ENCODE results near the gene RPS6KC1. TPM values are rescaled to one million over a fixed set of nuclear protein-coding genes. Genes with fewer than 3 reads are reported as not detected.
"Not testable (repeated sequence)": the region's sequence is repeated elsewhere in the genome, so short reads cannot be mapped to it uniquely, and the experiment has no call there.

RPS6KC1 gene
- total RNA-seq, 2 experiments from 2014 or later: 9.5 to 14.6 TPM

DNA sequence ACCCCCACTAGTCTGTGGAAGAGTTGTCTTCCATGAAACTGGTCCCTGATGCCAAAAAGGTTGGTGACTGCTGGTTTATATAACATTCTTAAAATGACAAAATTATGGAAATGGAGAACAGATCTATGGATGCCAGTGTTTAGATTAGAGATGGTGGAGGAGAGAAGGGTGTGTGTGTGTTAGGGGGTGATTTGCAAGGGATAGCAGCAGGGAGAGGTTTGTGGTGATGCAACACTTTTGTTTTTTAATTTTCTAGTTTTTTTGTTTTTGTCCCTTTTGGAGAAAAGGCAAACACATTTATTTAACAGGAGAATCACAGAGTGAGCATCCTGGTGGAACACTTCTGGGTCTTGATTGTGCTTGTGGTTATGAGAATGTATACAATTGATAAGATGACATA is 143.8 kb downstream of the RPS6KC1 start:
- no peak overlapping the region for H3K27ac Mint-ChIP-seq
- no peak overlapping the region for H3K4me3 Mint-ChIP-seq
- H3K36me3 Mint-ChIP-seq: peaks cover 45% of the 10 kb centered on the region
- CTCF ChIA-PET: no interaction called here
- DNase-seq: no peak
- ATAC-seq: no peak
- H3K27me3 Mint-ChIP-seq: no peaks in the 10 kb centered on the region
- peaks cover 10% of the 10 kb centered on the region for H3K9me3 Mint-ChIP-seq (ENCODE audit: low read depth)
- H3K4me1 Mint-ChIP-seq: no peaks in the 10 kb centered on the region

- CTCF ChIA-PET; H3K27ac Mint-ChIP-seq; H3K9me3 Mint-ChIP-seq (ENCODE audit: low read depth); ATAC-seq; H3K4me1 Mint-ChIP-seq; H3K4me3 Mint-ChIP-seq; DNase-seq; H3K27me3 Mint-ChIP-seq: not testable (repeated sequence)
- H3K36me3 Mint-ChIP-seq: peaks cover 45% of the 10 kb centered on the region
These were observed 145.4 kb downstream of the RPS6KC1 start for GRCh38 chr1:213196328-213197054.

DNA sequence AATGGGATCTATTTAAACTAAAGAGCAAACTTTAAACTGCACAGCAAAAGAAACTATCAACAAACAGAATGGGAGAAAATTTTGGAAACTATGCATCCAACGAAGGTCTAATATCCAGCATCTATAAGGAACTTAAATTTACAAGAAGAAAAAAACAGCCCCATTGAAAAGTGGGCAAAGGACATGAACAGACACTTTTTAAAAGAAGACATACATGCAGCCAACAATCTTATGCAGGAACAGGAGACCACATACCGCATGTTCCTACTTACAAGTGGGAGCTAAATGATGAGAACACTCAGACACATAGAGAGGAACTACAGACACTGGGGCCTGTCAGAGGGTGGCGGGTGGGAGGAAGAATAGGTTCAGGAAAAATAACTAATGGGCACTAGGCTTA is 149.6 kb downstream of the RPS6KC1 start:
- Mint-ChIP-seq H3K36me3 (peaks cover 34% of the 10 kb centered on the region), H3K9me3 (ENCODE audit: low read depth) (peaks cover 10% of the 10 kb centered on the region), H3K27me3 (no peaks in the 10 kb centered on the region), H3K27ac (no peak overlapping the region), H3K4me3 (no peak overlapping the region), H3K4me1 (no peaks in the 10 kb centered on the region)
- ATAC-seq: no peak
- no peak for DNase-seq
- CTCF ChIA-PET: no interaction called here

- H3K4me1 Mint-ChIP-seq: no peaks in the 10 kb centered on the region
- H3K36me3 Mint-ChIP-seq: peaks cover 29% of the 10 kb centered on the region
- H3K4me3 Mint-ChIP-seq: no peak overlapping the region
- DNase-seq (no peak), ATAC-seq (no peak)
- H3K27ac Mint-ChIP-seq: no peak overlapping the region
- no peaks in the 10 kb centered on the region for H3K27me3 Mint-ChIP-seq
- H3K9me3 Mint-ChIP-seq (ENCODE audit: low read depth): peaks cover 7% of the 10 kb centered on the region
- CTCF ChIA-PET: no interaction called here
These were observed 150.5 kb downstream of the RPS6KC1 start for GRCh38 chr1:213201380-213202155.

DNA sequence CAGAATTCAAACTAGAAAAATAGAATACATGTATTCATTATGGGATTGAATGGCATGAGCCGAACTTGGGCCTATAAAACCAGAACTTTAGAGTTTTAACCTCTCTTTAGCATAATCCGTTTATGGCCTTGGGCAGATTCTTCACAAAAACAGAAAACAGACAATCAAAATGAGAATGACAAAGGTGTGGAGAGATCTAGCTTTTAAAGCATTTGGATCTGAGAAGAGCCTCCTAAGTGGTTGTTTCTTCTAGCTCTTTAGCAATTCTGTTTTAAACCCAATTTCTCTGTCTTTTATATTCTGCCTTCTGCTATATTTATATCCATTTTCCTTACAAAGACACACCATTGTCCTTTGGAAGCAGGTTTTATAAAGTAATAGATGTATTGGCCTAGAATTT is 160.2 kb downstream of the RPS6KC1 start:
- Mint-ChIP-seq H3K36me3 (peaks cover 40% of the 10 kb centered on the region), H3K9me3 (ENCODE audit: low read depth) (peaks cover 9% of the 10 kb centered on the region), H3K27me3 (no peaks in the 10 kb centered on the region), H3K4me3 (no peak overlapping the region), H3K27ac (no peak overlapping the region), H3K4me1 (no peaks in the 10 kb centered on the region)
- DNase-seq (no peak), ATAC-seq (no peak)
- CTCF ChIA-PET: no interaction called here

DNA sequence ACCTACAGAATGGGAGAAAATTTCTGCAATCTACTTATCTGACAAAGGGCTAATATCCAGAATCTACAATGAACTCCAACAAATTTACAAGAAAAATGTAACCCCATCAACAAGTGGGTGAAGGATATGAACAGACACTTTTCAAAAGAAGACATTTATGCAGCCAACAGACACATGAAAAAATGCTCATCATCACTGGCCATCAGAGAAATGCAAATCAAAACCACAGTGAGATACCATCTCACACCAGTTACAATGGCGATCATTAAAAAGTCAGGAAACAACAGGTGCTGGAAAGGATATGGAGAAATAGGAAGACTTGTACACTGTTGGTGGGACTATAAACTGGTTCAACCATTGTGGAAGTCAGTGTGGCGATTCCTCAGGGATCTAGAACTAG is 168.0 kb downstream of the RPS6KC1 start:
- H3K9me3 Mint-ChIP-seq (ENCODE audit: low read depth); H3K27ac Mint-ChIP-seq; DNase-seq; H3K27me3 Mint-ChIP-seq; H3K4me3 Mint-ChIP-seq; H3K36me3 Mint-ChIP-seq; ATAC-seq; CTCF ChIA-PET; H3K4me1 Mint-ChIP-seq: not testable (repeated sequence)

GRCh38 chr1:213221209-213221608 is 170.2 kb downstream of the RPS6KC1 start:
- ATAC-seq (no peak), DNase-seq (no peak)
- Mint-ChIP-seq H3K4me1 (no peaks in the 10 kb centered on the region), H3K9me3 (ENCODE audit: low read depth) (no peaks in the 10 kb centered on the region), H3K27me3 (no peaks in the 10 kb centered on the region), H3K27ac (no peak overlapping the region), H3K4me3 (no peak overlapping the region), H3K36me3 (no peaks in the 10 kb centered on the region)
- CTCF ChIA-PET: no interaction called here

- H3K4me1 Mint-ChIP-seq: peaks cover 2% of the 10 kb centered on the region
- ATAC-seq (no peak), DNase-seq (no peak)
- H3K4me3 Mint-ChIP-seq: no peak overlapping the region
- H3K9me3 Mint-ChIP-seq (ENCODE audit: low read depth): no peaks in the 10 kb centered on the region
- no peak overlapping the region for H3K27ac Mint-ChIP-seq
- H3K36me3 Mint-ChIP-seq: peaks cover 1% of the 10 kb centered on the region
- CTCF ChIA-PET: interaction anchor here (1.4 kb wide), 1 partner anchor 15 kb away, joined by 3 read pairs; no protein-coding TSS in a partner anchor
- H3K27me3 Mint-ChIP-seq: no peaks in the 10 kb centered on the region
These were observed 176.4 kb downstream of the RPS6KC1 start for GRCh38 chr1:213227458-213227857.

GRCh38 chr1:213231795-213232231 is 180.8 kb downstream of the RPS6KC1 start:
- CTCF ChIA-PET: no interaction called here
- H3K36me3 Mint-ChIP-seq: no peaks in the 10 kb centered on the region
- no peaks in the 10 kb centered on the region for H3K9me3 Mint-ChIP-seq (ENCODE audit: low read depth)
- no peaks in the 10 kb centered on the region for H3K27me3 Mint-ChIP-seq
- ATAC-seq: no peak
- no peak for DNase-seq
- no peak overlapping the region for H3K4me3 Mint-ChIP-seq
- no peak overlapping the region for H3K27ac Mint-ChIP-seq
- peaks cover 2% of the 10 kb centered on the region for H3K4me1 Mint-ChIP-seq

- ATAC-seq: no peak
- Mint-ChIP-seq H3K4me1 (no peaks in the 10 kb centered on the region), H3K9me3 (ENCODE audit: low read depth) (no peaks in the 10 kb centered on the region), H3K27me3 (no peaks in the 10 kb centered on the region), H3K27ac (no peak overlapping the region), H3K36me3 (no peaks in the 10 kb centered on the region), H3K4me3 (no peak overlapping the region)
- CTCF ChIA-PET: interaction anchor here (1.5 kb wide), 1 partner anchor 15 kb away, joined by 3 read pairs; no protein-coding TSS in a partner anchor
- no peak for DNase-seq
These were observed 191.8 kb downstream of the RPS6KC1 start for GRCh38 chr1:213242883-213243282.

- no peaks in the 10 kb centered on the region for H3K4me1 Mint-ChIP-seq
- no peak overlapping the region for H3K4me3 Mint-ChIP-seq
- no peaks in the 10 kb centered on the region for H3K27me3 Mint-ChIP-seq
- CTCF ChIA-PET: interaction anchor here (0.6 to 1.3 kb wide), 2 partner anchors 14 to 37 kb away, joined by 3 to 4 read pairs; no protein-coding TSS in a partner anchor
- H3K9me3 Mint-ChIP-seq (ENCODE audit: low read depth): no peaks in the 10 kb centered on the region
- no peak overlapping the region for H3K27ac Mint-ChIP-seq
- DNase-seq (no peak), ATAC-seq (no peak)
- peaks cover 3% of the 10 kb centered on the region for H3K36me3 Mint-ChIP-seq
These were observed 193.6 kb downstream of the RPS6KC1 start for GRCh38 chr1:213244664-213245091.

- Mint-ChIP-seq H3K4me3 (no peak overlapping the region), H3K36me3 (peaks cover 3% of the 10 kb centered on the region), H3K9me3 (ENCODE audit: low read depth) (no peaks in the 10 kb centered on the region), H3K27me3 (no peaks in the 10 kb centered on the region), H3K27ac (no peak overlapping the region), H3K4me1 (no peaks in the 10 kb centered on the region)
- no peak for DNase-seq
- ATAC-seq: no peak
- CTCF ChIA-PET: interaction anchor here (0.6 to 1.3 kb wide), 2 partner anchors 14 to 36 kb away, joined by 3 to 4 read pairs; no protein-coding TSS in a partner anchor
These were observed 194.3 kb downstream of the RPS6KC1 start for GRCh38 chr1:213245260-213245910.

DNA sequence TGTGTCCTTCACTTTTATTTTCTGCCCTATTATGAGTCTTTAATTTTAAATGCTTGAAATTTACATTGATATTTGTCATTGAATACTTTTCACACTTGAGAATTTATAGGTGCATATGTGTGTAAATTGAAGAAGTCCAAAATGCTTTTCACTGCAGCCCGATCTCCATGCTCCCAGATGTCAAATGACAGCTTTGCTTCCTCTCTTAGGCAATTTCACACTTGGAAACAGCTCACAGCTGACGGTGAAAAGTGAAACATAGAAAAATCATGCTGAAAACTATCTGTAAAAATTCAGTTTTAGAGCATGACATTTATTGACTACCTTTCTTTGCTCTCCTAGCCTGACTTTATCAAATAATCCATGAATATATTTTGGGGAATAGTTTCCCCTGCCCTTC is 196.0 kb downstream of the RPS6KC1 start:
- Mint-ChIP-seq H3K27ac (no peak overlapping the region), H3K4me1 (no peaks in the 10 kb centered on the region), H3K4me3 (no peak overlapping the region), H3K9me3 (ENCODE audit: low read depth) (no peaks in the 10 kb centered on the region), H3K36me3 (peaks cover 3% of the 10 kb centered on the region), H3K27me3 (no peaks in the 10 kb centered on the region)
- ATAC-seq (no peak), DNase-seq (no peak)
- CTCF ChIA-PET: no interaction called here
